Endodermal cell (in vitro differentiated cells): ENCODE measurements around the gene FBXO2. TPM values are rescaled to one million over a fixed set of nuclear protein-coding genes. Genes with fewer than 3 reads are reported as not detected.

Experiments
- DNase-seq: peaks from one replicate; pipeline ENCODE4 v3.0.0-alpha.2; 2017
- H3K27ac ChIP-seq: 2 replicates; pipeline ENCODE4 v1.5.1; 2013; ENCODE audit warnings: mild to moderate bottlenecking, low read depth, low read length, moderate library complexity
- H3K27me3 ChIP-seq: 2 replicates; pipeline ENCODE4 v1.6.1; 2013; ENCODE audit warnings: mild to moderate bottlenecking, low read length, moderate library complexity; ENCODE audit not compliant: insufficient read depth, control insufficient read depth, poor library complexity, severe bottlenecking
- H3K36me3 ChIP-seq: 2 replicates; pipeline ENCODE4 v1.7.0; 2013; ENCODE audit warnings: mild to moderate bottlenecking, low read length, moderate library complexity; ENCODE audit not compliant: control insufficient read depth, insufficient read depth
- H3K4me1 ChIP-seq: one replicate; pipeline ENCODE4 v1.7.0; 2013; ENCODE audit warnings: low read length; ENCODE audit not compliant: control insufficient read depth, insufficient read depth
- H3K4me3 ChIP-seq: 2 replicates; pipeline ENCODE4 v1.5.1; 2013; ENCODE audit warnings: mild to moderate bottlenecking, low read length, moderate library complexity
- H3K9ac ChIP-seq: 2 replicates; pipeline ENCODE4 v1.6.1; 2013; ENCODE audit warnings: mild to moderate bottlenecking, low read length, moderate library complexity; ENCODE audit not compliant: poor library complexity, severe bottlenecking; ENCODE audit errors: extremely low read depth
- H3K9me3 ChIP-seq: 2 replicates; pipeline ENCODE4 v1.6.1; 2013; ENCODE audit warnings: mild to moderate bottlenecking, low read length, moderate library complexity; ENCODE audit not compliant: control insufficient read depth
- H3K27ac Mint-ChIP-seq: 2 replicates; pipeline ENCODE4 v1.8.0; 2020; ENCODE audit warnings: mixed read lengths
- H3K27me3 Mint-ChIP-seq: 2 replicates; pipeline ENCODE4 v1.8.0; 2021; ENCODE audit warnings: mild to moderate bottlenecking, mixed read lengths; ENCODE audit not compliant: insufficient read depth
- H3K36me3 Mint-ChIP-seq: 2 replicates; pipeline ENCODE4 v1.8.0; 2020; ENCODE audit warnings: low read depth, mixed read lengths
- H3K4me1 Mint-ChIP-seq: 2 replicates; pipeline ENCODE4 v1.8.0; 2020; ENCODE audit warnings: mixed read lengths
- H3K4me3 Mint-ChIP-seq: 2 replicates; pipeline ENCODE4 v1.8.0; 2020; ENCODE audit warnings: mild to moderate bottlenecking, moderate library complexity, mixed read lengths
- H3K9me3 Mint-ChIP-seq: 2 replicates; pipeline ENCODE4 v1.8.0; 2020; ENCODE audit warnings: mild to moderate bottlenecking, mixed read lengths
- CTCF ChIP-seq: fragments of 200-600 bp; sonication (generic); conservative IDR thresholded peaks from 2 replicates; pipeline ENCODE4 v1.5.0; 2021; ENCODE audit warnings: antibody characterized with exemption, mild to moderate bottlenecking
- WGBS, 2 experiments: methylation state at CpG; one replicate each; pipeline versions ENCODE4 v1.1.5 to v1.1.7; 2013; ENCODE audit warnings: missing lambda C conversion rate in 2 of 2, mixed read lengths in 1 of 2; ENCODE audit not compliant: insufficient coverage in 1 of 2, insufficient read length in 1 of 2; 5-methylcytosine and 5-hydroxymethylcytosine counted together
- total RNA-seq, 2 donors: library from RNA; stranded (reverse); fragmentation: NEBNext Ultra II Directional in 1 of 2; extraction: Animal tissue kit (Norgen Biotek cat#: 25700) in 1 of 2; gene quantifications; 2 replicates in 1 of 2; 3 replicates in 1 of 2; pipeline ENCODE4 v1.2.1, GENCODE V29; 2021

The FBXO2 gene
- total RNA-seq, 2 donors from 2014 or later, result 14.1 to 32.0 TPM

DNA sequence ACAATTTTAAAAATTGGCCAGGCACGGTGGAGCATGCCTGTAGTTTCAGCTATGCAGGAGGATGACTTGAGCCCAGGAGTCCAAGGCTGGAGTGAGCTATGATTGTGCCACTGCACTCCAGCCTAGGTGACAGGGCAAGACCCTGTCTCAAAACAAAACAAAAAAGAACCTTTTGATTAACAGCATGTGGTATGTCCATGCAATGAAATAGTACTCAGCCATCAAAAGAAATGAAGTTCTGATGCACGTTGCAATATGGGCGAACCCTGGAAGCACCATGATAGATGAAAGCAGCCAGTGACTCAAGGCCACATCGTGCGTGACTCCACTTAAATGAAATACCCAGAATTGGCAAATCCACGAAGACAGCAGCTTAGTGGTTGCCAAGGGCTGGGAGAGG, 47.5 kb downstream of the FBXO2 start:
- peaks cover 11% of the 10 kb centered on the region for H3K9me3 Mint-ChIP-seq
- 91 to 98% methylated on average over 6 of the region's 6 CpGs for WGBS, 2 experiments

DNA sequence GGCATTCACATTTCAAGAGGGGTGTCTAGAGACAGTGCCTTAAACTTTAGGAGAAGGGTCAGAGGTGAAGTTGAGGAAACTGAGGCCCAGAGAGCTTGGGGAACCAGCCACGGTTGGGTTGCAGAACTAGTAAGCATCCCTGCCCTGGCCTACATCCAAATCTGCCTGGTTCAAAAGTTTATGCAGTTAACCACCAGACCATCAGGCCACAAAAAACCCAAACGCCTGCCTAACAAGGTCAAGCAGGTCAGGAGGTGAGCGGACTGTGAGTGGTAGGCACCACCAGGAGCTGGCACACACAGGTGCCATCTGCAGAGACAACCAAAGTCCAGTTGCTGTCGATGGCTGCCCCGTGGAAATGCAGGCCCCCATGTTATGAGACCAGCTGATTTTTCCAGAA, 51.2 kb downstream of the FBXO2 start:
- H3K9me3 Mint-ChIP-seq, result peaks cover 8% of the 10 kb centered on the region
- 86 to 91% methylated on average over 4 to 5 of the region's 5 CpGs for WGBS, 2 experiments

More for the DNA sequence above, 47.5 kb downstream of the FBXO2 start:
- Mint-ChIP-seq H3K4me1 (peaks cover 4% of the 10 kb centered on the region), H3K4me3 (no peak overlapping the region), H3K27me3 (peaks cover 4% of the 10 kb centered on the region), H3K27ac (no peak overlapping the region), H3K36me3 (no peaks in the 10 kb centered on the region)
- H3K27ac ChIP-seq, result no peak overlapping the region
- no peak for DNase-seq
- no peak overlapping the region for H3K9ac ChIP-seq
- no peak overlapping the region for H3K4me3 ChIP-seq
- H3K36me3 ChIP-seq, result no peaks in the 10 kb centered on the region
- H3K4me1 ChIP-seq, result no peaks in the 10 kb centered on the region
- H3K9me3 ChIP-seq, result no peaks in the 10 kb centered on the region
- TF ChIP-seq CTCF, result no peak
- no peaks in the 10 kb centered on the region for H3K27me3 ChIP-seq

GRCh38 chr1:11602424-11602823, 51.8 kb downstream of the FBXO2 start:
- Mint-ChIP-seq H3K9me3 (peaks cover 7% of the 10 kb centered on the region), H3K4me1 (peaks cover 4% of the 10 kb centered on the region), H3K27ac (no peak overlapping the region), H3K27me3 (peaks cover 2% of the 10 kb centered on the region), H3K36me3 (no peaks in the 10 kb centered on the region), H3K4me3 (no peak overlapping the region)
- H3K4me1 ChIP-seq, result no peaks in the 10 kb centered on the region
- H3K27me3 ChIP-seq, result no peaks in the 10 kb centered on the region
- no peak for DNase-seq
- H3K4me3 ChIP-seq, result no peak overlapping the region
- 74 to 88% methylated on average over 3 of the region's 3 CpGs for WGBS, 2 experiments
- no peak overlapping the region for H3K9ac ChIP-seq
- no peak overlapping the region for H3K27ac ChIP-seq
- TF ChIP-seq CTCF, result no peak
- no peaks in the 10 kb centered on the region for H3K36me3 ChIP-seq
- no peaks in the 10 kb centered on the region for H3K9me3 ChIP-seq

More for the DNA sequence above, 51.2 kb downstream of the FBXO2 start:
- Histone ChIP-seq H3K4me1 (no peaks in the 10 kb centered on the region), H3K9ac (no peak overlapping the region), H3K36me3 (no peaks in the 10 kb centered on the region), H3K4me3 (no peak overlapping the region), H3K27me3 (no peaks in the 10 kb centered on the region), H3K9me3 (no peaks in the 10 kb centered on the region), H3K27ac (no peak overlapping the region)
- TF ChIP-seq CTCF, result no peak
- no peak overlapping the region for H3K27ac Mint-ChIP-seq
- no peak for DNase-seq
- H3K27me3 Mint-ChIP-seq, result peaks cover 2% of the 10 kb centered on the region
- H3K36me3 Mint-ChIP-seq, result no peaks in the 10 kb centered on the region
- H3K4me3 Mint-ChIP-seq, result no peak overlapping the region
- H3K4me1 Mint-ChIP-seq, result peaks cover 4% of the 10 kb centered on the region
